Suprapubic skin (tissue), 4 donors: ENCODE data around the gene FOXK1. TPM values are rescaled to one million over a fixed set of nuclear protein-coding genes. Genes with fewer than 3 reads are reported as not detected.

Source experiments
- DNase-seq, 2 donors: peaks; one replicate each; pipeline ENCODE4 v3.0.0-alpha.2; 2019; ENCODE audit warnings: low spot score in 2 of 2
- H3K27ac ChIP-seq: fragments of 200-600 bp; sonication (generic); one replicate; pipeline ENCODE4 v1.5.1; 2019
- H3K27me3 ChIP-seq: fragments of 200-600 bp; sonication (generic); one replicate; pipeline ENCODE4 v1.5.1; 2019
- H3K36me3 ChIP-seq: fragments of 200-600 bp; sonication (generic); one replicate; pipeline ENCODE4 v1.5.1; 2019
- H3K4me1 ChIP-seq: fragments of 200-600 bp; sonication (generic); one replicate; pipeline ENCODE4 v1.5.1; 2019
- H3K4me3 ChIP-seq: fragments of 200-600 bp; sonication (generic); one replicate; pipeline ENCODE4 v1.5.1; 2019; ENCODE audit warnings: mild to moderate bottlenecking
- H3K9me3 ChIP-seq: fragments of 200-600 bp; sonication (generic); one replicate; pipeline ENCODE4 v1.5.1; 2019
- EP300 ChIP-seq: sonication (generic); formaldehyde crosslinking; IDR thresholded peaks from one replicate; pipeline ENCODE4 v1.6.1; 2017; ENCODE audit warnings: antibody characterized with exemption
- POLR2A ChIP-seq, 2 donors: fragments of 450-650 bp; IDR thresholded peaks; one replicate each; pipeline ENCODE4 v1.6.1; 2017; ENCODE audit warnings: antibody characterized with exemption in 2 of 2, mild to moderate bottlenecking in 2 of 2, moderate library complexity in 2 of 2
- POLR2AphosphoS5 ChIP-seq, 3 donors: sonication (generic); formaldehyde crosslinking; IDR thresholded peaks; one replicate each; pipeline ENCODE4 v1.6.1; 2017; ENCODE audit warnings: antibody characterized with exemption in 3 of 3
- WGBS: methylation state at CpG from one replicate; pipeline ENCODE4 v1.1.5; 2018; 5-methylcytosine and 5-hydroxymethylcytosine counted together
- total RNA-seq, 4 donors: library from RNA; depleted of rRNA; stranded (reverse); fragments of >200 nt; gene quantifications; one replicate each; pipeline ENCODE4 v1.1.0, GENCODE V29; 2016
- TF ChIP-seq, protein P1 (sequence below), 2 donors: fragments of 200-600 bp in 1 of 2; fragments of 450-650 bp in 1 of 2; sonication (generic) in 1 of 2; IDR thresholded peaks; one replicate each; pipeline ENCODE4 v1.5.1; 2016 to 2019; ENCODE audit warnings: antibody characterized with exemption in 2 of 2, mild to moderate bottlenecking in 1 of 2, moderate library complexity in 1 of 2

The FOXK1 gene
- total RNA-seq, 4 donors from 2014 or later, result 37.5 to 68.5 (median 46.6) TPM

DNA sequence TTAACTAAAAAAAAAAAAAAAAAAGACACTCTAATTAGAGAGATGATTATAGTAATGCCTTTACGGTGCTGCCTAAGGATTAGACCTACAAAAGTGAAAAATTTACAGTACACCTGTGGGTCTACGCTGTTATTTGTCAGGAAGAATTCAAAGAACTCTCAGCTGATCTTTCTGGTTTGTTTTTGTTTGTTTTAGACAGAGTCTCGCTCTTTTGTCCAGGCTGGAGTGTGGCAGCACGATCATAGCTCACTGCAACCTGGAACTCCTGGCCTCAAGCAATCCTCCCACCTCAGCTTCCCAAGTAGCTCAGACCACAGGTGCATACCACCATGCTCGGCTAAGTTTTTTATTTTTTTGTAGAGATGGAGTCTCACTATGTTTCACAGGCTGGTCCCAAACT is 28.3 kb upstream of the FOXK1 start:
- Histone ChIP-seq H3K27ac (no peak overlapping the region), H3K4me3 (no peak overlapping the region), H3K4me1 (no peaks in the 10 kb centered on the region), H3K36me3 (no peaks in the 10 kb centered on the region), H3K9me3 (no peaks in the 10 kb centered on the region), H3K27me3 (no peaks in the 10 kb centered on the region)
- TF ChIP-seq EP300 (no peak), POLR2A (IDR thresholded peaks at IDR 0.05) (no peak), POLR2AphosphoS5 (IDR thresholded peaks at IDR 0.05) (no peak)
- TF ChIP-seq, protein P1, sequence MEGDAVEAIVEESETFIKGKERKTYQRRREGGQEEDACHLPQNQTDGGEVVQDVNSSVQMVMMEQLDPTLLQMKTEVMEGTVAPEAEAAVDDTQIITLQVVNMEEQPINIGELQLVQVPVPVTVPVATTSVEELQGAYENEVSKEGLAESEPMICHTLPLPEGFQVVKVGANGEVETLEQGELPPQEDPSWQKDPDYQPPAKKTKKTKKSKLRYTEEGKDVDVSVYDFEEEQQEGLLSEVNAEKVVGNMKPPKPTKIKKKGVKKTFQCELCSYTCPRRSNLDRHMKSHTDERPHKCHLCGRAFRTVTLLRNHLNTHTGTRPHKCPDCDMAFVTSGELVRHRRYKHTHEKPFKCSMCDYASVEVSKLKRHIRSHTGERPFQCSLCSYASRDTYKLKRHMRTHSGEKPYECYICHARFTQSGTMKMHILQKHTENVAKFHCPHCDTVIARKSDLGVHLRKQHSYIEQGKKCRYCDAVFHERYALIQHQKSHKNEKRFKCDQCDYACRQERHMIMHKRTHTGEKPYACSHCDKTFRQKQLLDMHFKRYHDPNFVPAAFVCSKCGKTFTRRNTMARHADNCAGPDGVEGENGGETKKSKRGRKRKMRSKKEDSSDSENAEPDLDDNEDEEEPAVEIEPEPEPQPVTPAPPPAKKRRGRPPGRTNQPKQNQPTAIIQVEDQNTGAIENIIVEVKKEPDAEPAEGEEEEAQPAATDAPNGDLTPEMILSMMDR (IDR thresholded peaks at IDR 0.05), result no peak
- WGBS, result 89% methylated on average over 5 of the region's 5 CpGs
- DNase-seq, result no peak

GRCh38 chr7:4655311-4655710 is 26.8 kb upstream of the FOXK1 start:
- TF ChIP-seq POLR2AphosphoS5 (IDR thresholded peaks at IDR 0.05) (no peak), EP300 (no peak), POLR2A (IDR thresholded peaks at IDR 0.05) (no peak)
- TF ChIP-seq, protein P1 (IDR thresholded peaks at IDR 0.05), result no peak
- no peaks in the 10 kb centered on the region for H3K4me1 ChIP-seq
- no peak for DNase-seq
- H3K27me3 ChIP-seq, result no peaks in the 10 kb centered on the region
- H3K36me3 ChIP-seq, result no peaks in the 10 kb centered on the region
- 72% methylated on average over 2 of the region's 2 CpGs for WGBS
- no peaks in the 10 kb centered on the region for H3K9me3 ChIP-seq
- no peak overlapping the region for H3K27ac ChIP-seq
- no peak overlapping the region for H3K4me3 ChIP-seq

DNA sequence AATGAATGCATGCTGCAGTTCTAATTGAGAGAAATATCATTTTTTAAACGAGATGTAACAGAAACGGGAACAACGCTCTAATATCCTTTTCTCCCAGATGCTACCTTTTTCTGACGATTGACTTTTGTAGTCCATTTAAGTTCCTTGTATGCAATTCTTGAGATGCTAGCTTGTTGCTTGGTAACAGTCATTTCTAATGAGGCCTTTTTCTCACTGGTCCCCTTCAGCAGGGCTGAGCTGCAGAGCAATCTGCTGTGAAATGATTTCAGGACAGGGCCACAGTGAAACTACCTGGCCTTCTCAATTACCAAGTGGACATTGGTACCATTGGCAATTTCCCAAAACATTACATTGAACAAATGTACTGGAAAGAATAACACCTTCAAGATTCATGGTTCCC is 26.2 kb upstream of the FOXK1 start:
- Histone ChIP-seq H3K4me3 (no peak overlapping the region), H3K27me3 (no peaks in the 10 kb centered on the region), H3K27ac (no peak overlapping the region), H3K4me1 (no peaks in the 10 kb centered on the region), H3K36me3 (no peaks in the 10 kb centered on the region), H3K9me3 (no peaks in the 10 kb centered on the region)
- TF ChIP-seq, protein P1 (IDR thresholded peaks at IDR 0.05), result no peak
- TF ChIP-seq POLR2AphosphoS5 (IDR thresholded peaks at IDR 0.05), result no peak
- no peak for DNase-seq
- WGBS, result 91% methylated on average over 4 of the region's 4 CpGs

GRCh38 chr7:4657640-4658417 is 24.3 kb upstream of the FOXK1 start:
- H3K9me3 ChIP-seq, result no peaks in the 10 kb centered on the region
- no peak overlapping the region for H3K27ac ChIP-seq
- H3K27me3 ChIP-seq, result no peaks in the 10 kb centered on the region
- 85% methylated on average over 4 of the region's 4 CpGs for WGBS
- H3K36me3 ChIP-seq, result no peaks in the 10 kb centered on the region
- TF ChIP-seq EP300, result no peak
- no peak for DNase-seq
- no peak overlapping the region for H3K4me3 ChIP-seq
- H3K4me1 ChIP-seq, result peaks cover 7% of the 10 kb centered on the region

- Histone ChIP-seq H3K27me3 (no peaks in the 10 kb centered on the region), H3K4me3 (no peak overlapping the region), H3K4me1 (peaks cover 7% of the 10 kb centered on the region), H3K27ac (no peak overlapping the region), H3K9me3 (no peaks in the 10 kb centered on the region), H3K36me3 (no peaks in the 10 kb centered on the region)
- 80% methylated on average over 2 of the region's 2 CpGs for WGBS
- DNase-seq, result no peak
- TF ChIP-seq POLR2A (IDR thresholded peaks at IDR 0.05) (no peak), POLR2AphosphoS5 (IDR thresholded peaks at IDR 0.05) (no peak), EP300 (no peak)
- TF ChIP-seq, protein P1 (IDR thresholded peaks at IDR 0.05), result no peak
Measured at GRCh38 chr7:4659551-4660286, 22.4 kb upstream of the FOXK1 start.
